Astrocyte of the cerebellum (primary cell): ENCODE data around the gene DLAT.
"Not testable (repeated sequence)": the region's sequence is repeated elsewhere in the genome, so short reads cannot be mapped to it uniquely, and the experiment has no call there.

Source experiments
- DNase-seq: peaks from one replicate; pipeline ENCODE4 v3.0.0-alpha.2; 2011; ENCODE audit warnings: low read depth
- H3K4me3 ChIP-seq: 2 replicates; pipeline ENCODE4 v1.5.1; 2011; ENCODE audit warnings: mild to moderate bottlenecking, low read depth, low read length, moderate library complexity
- CTCF ChIP-seq: IDR thresholded peaks from 2 replicates; pipeline ENCODE4 v1.5.1; 2012; ENCODE audit warnings: low read length, low read depth, moderate library complexity, mild to moderate bottlenecking; ENCODE audit errors: missing control alignments
- in situ Hi-C: cut with HindIII; loops from 2 replicates; pipeline ENCODE4 v1.10.0; 2017; ENCODE audit warnings: low sequenced_read_pairs

The DLAT gene

GRCh38 chr11:112062923-112063322, 37.7 kb downstream of the DLAT start:
- in situ Hi-C loops = no loop called here
- no peak for DNase-seq
- no peak overlapping the region for H3K4me3 ChIP-seq
- no peak for TF ChIP-seq CTCF

- peak; percentile 85 for DNase-seq
- TF ChIP-seq CTCF = peak; percentile 24
- H3K4me3 ChIP-seq = peak within 1 kb of the TSS; percentile 99
- in situ Hi-C loops = no loop called here
Measured at GRCh38 chr11:112073941-112074811, 49.0 kb downstream of the DLAT start, which contains the start of the genes NKAPD1 and PIH1D2. NKAPD1 (plus strand) TSS chr11:112074299; CDS start chr11:112075575, 1,276 bp downstream. PIH1D2 (minus strand) TSS chr11:112074017; CDS start chr11:112073174, 843 bp downstream.

GRCh38 chr11:112082729-112083128, 57.5 kb downstream of the DLAT start:
- no peak overlapping the region for H3K4me3 ChIP-seq
- no peak for TF ChIP-seq CTCF
- in situ Hi-C loops = no loop called here
- DNase-seq = no peak

GRCh38 chr11:112085822-112086421, 60.7 kb downstream of the DLAT start:
- in situ Hi-C loops = no loop called here
- no peak for TF ChIP-seq CTCF
- DNase-seq = no peak
- H3K4me3 ChIP-seq = peak overlapping the region; percentile 98

GRCh38 chr11:112086422-112087191, 61.4 kb downstream of the DLAT start, which contains the start of the genes SDHD and TIMM8B:
SDHD (plus strand) TSS chr11:112086873; CDS start chr11:112086908, 35 bp downstream.
TIMM8B (minus strand) TSS chr11:112086756; CDS start chr11:112086723, 33 bp downstream.
- peak; percentile 20 for TF ChIP-seq CTCF
- in situ Hi-C loops = no loop called here
- H3K4me3 ChIP-seq = peak within 1 kb of the TSS; percentile 98
- DNase-seq = peak; percentile 96

GRCh38 chr11:112087212-112087611, 62.0 kb downstream of the DLAT start:
- in situ Hi-C loops = no loop called here
- DNase-seq = no peak
- H3K4me3 ChIP-seq = peak overlapping the region; percentile 98
- no peak for TF ChIP-seq CTCF

GRCh38 chr11:112095302-112095701, 70.1 kb downstream of the DLAT start:
- in situ Hi-C loops, H3K4me3 ChIP-seq, DNase-seq: not testable (repeated sequence)
